Fibroblast of villous mesenchyme (primary cell): ENCODE measurements around the gene CCDC8. TPM values are rescaled to one million over a fixed set of nuclear protein-coding genes. Genes with fewer than 3 reads are reported as not detected.

Experiments used
- DNase-seq: peaks from one replicate; pipeline ENCODE4 v3.0.0-alpha.2; 2010; ENCODE audit warnings: low read depth
- H3K4me3 ChIP-seq: 2 replicates; pipeline ENCODE4 v1.5.1; 2011; ENCODE audit warnings: low read depth, mild to moderate bottlenecking, low read length
- total RNA-seq: library from RNA; depleted of rRNA; stranded (reverse); fragments of >200 nt; gene quantifications from 2 replicates; pipeline ENCODE4 v1.2.3, GENCODE V29; 2012
- TF ChIP-seq, protein P1 (sequence below): IDR thresholded peaks from 2 replicates; pipeline ENCODE4 v1.5.1; 2012; ENCODE audit warnings: low read depth, mild to moderate bottlenecking, low read length; ENCODE audit not compliant: insufficient read depth

The CCDC8 gene
- total RNA-seq, 1 donor: 8.6 TPM

DNA sequence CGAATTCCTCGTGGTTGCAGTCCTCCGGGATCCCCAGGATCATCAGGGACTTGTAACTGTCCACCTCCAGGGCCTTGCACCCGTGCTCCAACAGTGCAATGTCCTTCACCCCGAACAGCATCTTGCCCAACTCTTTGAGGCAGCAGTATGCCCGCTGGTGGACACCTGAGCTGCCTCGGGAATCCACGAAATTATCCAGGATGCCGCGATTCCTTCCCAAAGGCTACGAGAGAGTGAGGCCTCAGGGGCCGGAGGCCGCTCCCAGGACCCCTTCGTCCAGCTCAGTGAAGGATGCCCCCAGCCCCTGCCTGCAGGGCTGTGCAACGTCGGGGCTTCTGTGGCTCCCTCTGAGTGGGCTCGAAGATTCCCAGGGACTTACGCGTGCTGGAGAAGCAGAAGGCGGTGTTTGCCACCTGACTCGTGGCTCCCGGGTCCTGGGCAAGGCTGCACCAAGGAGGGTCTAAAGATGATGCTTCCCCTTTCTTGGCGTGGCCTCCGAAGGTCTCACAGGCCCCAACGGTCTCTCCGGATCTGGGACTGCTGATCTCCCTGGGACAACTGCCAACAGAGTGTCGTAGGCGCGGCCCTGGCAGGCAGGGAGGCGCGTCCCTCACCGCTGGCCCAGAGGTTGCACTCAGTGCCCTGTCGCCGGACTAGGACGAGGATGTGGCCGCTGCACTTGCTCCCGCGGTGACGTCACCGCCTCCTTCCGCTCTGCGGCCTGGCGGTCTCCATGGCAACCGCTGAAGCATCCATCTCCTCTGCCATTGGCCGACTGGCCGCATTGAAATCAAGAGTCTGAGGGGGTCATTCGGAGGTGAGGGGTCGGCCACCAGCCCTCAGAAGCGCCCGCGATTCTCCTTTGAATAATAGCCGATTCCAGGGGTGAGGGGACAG lies 15.1 kb upstream of the CCDC8 start, which contains the start of gene PNMA8C:
Gene PNMA8C, minus strand, starts transcription at position 698 of the 897 bp plus-strand sequence. Its CDS starts 577 bp downstream, at position 121.
- TF ChIP-seq, protein P1, sequence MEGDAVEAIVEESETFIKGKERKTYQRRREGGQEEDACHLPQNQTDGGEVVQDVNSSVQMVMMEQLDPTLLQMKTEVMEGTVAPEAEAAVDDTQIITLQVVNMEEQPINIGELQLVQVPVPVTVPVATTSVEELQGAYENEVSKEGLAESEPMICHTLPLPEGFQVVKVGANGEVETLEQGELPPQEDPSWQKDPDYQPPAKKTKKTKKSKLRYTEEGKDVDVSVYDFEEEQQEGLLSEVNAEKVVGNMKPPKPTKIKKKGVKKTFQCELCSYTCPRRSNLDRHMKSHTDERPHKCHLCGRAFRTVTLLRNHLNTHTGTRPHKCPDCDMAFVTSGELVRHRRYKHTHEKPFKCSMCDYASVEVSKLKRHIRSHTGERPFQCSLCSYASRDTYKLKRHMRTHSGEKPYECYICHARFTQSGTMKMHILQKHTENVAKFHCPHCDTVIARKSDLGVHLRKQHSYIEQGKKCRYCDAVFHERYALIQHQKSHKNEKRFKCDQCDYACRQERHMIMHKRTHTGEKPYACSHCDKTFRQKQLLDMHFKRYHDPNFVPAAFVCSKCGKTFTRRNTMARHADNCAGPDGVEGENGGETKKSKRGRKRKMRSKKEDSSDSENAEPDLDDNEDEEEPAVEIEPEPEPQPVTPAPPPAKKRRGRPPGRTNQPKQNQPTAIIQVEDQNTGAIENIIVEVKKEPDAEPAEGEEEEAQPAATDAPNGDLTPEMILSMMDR: no peak
- peak within 1 kb of the TSS; percentile 15 for H3K4me3 ChIP-seq
- DNase-seq: no peak

DNA sequence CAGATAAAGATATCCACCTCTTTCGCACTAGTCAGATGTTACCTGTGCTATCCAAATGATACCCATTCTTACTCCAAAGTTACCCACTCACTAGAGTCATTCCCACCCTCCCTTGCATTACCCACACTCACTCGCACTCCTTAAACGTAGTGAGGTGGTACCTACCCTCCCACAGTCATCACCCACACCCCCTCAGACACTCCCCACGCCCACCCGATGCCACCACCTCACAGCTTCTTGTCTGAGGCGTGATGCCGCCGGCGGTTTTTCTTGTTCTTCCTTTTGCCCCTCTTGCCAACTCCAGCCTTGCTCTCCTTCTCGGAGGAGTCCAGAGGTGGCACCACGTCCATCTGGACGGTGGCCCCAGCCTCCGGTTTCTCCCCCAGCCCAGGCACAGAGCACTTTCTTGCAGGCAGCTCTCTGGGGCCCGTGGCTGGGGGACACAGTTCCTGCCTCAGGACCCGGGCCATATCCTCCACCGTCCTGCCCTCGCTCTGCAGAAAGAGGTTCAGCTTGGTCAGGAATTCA lies 14.2 kb upstream of the CCDC8 start:
- TF ChIP-seq, protein P1: no peak
- DNase-seq: no peak

DNA sequence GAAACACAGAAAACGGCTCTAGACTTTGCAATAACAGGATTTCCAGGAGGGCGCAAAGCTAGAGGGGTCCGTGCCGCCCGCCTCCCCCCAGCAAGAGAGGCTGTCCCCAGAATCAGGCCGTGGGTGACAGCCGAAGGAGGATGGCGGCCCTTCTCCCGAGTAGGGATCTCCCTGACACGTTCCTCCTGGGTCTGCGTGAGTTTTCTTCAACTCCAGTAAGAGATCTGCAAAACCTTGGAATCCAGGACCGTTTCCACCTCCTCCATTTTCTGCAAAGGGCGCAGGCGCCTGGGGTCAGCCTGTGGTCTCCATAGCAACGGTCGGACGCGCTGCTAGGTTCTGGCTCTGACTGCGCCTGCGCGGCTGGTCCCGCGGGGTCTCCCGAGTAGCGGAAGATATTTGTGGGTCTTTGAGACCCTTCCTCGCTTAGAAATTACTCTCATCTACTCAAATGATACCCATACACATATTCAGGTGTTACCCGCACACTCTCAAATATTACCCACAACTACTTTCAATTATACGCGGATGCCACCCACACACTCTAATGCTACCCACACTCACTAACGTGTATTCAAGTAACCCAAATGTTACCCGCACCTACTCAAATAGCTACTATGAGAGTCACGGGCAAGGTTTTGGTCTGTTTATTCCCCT lies 13.3 kb upstream of the CCDC8 start:
- H3K4me3 ChIP-seq: peak overlapping the region; percentile 60
- TF ChIP-seq, protein P1: no peak
- peak; percentile 80 for DNase-seq

More for the DNA sequence above, 14.2 kb upstream of the CCDC8 start:
- H3K4me3 ChIP-seq: no peak overlapping the region

DNA sequence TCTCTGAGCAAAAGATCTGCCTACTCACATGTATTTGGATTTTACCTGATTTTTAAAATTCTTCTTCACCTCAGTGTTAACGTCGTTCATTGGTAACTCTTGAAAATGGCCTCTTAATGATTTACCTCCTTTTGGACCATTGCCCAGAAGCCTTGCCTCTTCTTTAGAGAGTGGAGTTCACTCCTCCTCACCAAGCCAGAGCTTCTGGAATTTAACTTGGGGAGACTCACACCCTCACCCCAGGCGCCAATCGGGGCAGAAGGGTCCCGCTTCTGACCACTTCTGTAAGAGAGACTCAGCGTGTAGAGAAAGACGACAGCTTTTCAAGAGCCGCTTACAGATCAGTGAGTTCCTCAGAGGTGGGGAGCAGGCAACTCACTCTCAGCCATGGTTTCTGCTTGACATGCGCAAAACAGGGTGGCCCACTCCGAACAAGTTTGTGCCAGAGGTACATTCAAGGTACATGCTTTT lies 12.7 kb upstream of the CCDC8 start:
- peak overlapping the region; percentile 60 for H3K4me3 ChIP-seq
- TF ChIP-seq, protein P1: no peak
- no peak for DNase-seq

DNA sequence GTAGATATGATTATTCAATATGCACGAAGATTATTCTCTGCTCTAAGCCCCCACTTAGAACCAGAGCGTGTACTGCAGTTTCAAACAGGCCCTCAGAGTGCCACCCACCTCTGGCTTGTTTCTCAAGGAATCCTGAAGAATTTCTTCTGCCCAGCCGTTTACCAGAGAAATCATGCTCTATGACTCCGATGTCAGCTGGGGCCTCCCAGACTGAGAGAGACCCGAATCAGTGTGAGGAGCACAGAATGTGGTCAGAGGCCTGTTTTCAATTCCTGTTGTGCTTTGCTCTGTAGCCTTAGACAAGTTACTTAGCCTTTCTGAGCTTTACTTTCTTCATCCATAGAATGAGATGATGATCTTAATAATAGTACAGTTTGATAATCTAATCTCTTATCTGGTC lies 9.8 kb upstream of the CCDC8 start:
- no peak overlapping the region for H3K4me3 ChIP-seq
- TF ChIP-seq, protein P1: no peak
- DNase-seq: no peak

DNA sequence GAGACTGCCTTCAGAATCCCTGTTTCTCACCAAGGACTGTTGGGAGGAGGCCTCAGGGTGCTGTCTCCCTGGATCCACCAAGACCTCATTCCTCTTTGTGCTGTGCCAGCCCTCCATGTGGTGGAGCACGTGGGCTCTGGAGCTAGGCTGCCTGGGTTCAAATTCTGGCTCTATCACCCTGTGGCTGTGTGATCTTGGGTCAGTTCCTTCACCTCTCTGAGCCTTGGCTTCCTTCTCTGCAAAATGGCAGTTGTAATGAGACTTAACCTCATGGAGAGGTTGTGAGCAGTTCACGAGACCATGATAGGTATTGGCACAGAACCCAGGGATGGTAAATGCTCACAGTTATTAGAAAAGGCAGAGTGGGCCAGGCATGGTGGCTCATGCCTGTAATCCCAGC lies 9.0 kb upstream of the CCDC8 start:
- no peak for DNase-seq
- TF ChIP-seq, protein P1: no peak
- H3K4me3 ChIP-seq: no peak overlapping the region
